HTERT RPE-1 (cell line): ENCODE data around the gene HIRA.
"Not testable (repeated sequence)": the region's sequence is repeated elsewhere in the genome, so short reads cannot be mapped to it uniquely, and the experiment has no call there.

Source experiments
- in situ Hi-C: fragments of 300-500 bp; cut with MboI; formaldehyde crosslinking; loops from 4 replicates; pipeline ENCODE4 v1.14.3; 2020; ENCODE audit warnings: low sequenced_read_pairs

The HIRA gene

GRCh38 chr22:19443544-19444211, 12.1 kb upstream of the HIRA start:
- in situ Hi-C loops = no loop called here

- in situ Hi-C loops = no loop called here
These were observed 10.6 kb upstream of the HIRA start for GRCh38 chr22:19442166-19442565.

GRCh38 chr22:19440411-19441195, 9.1 kb upstream of the HIRA start:
- in situ Hi-C loops = no loop called here

- in situ Hi-C loops = no loop called here
These were observed 6.8 kb upstream of the HIRA start for GRCh38 chr22:19438298-19438697.

- in situ Hi-C loops = not testable (repeated sequence)
These were observed 5.1 kb upstream of the HIRA start for GRCh38 chr22:19436444-19437161.

GRCh38 chr22:19434829-19435580, 3.5 kb upstream of the HIRA start:
- in situ Hi-C loops = no loop called here

- in situ Hi-C loops = no loop called here
These were observed 2.9 kb upstream of the HIRA start for GRCh38 chr22:19434401-19434800.

GRCh38 chr22:19432133-19432851, 759 bp upstream of the HIRA start, which contains the start of gene MRPL40:
Gene MRPL40 (plus strand): TSS chr22:19432545. CDS start chr22:19432555, 10 bp downstream.
- in situ Hi-C loops = no loop called here

GRCh38 chr22:19430890-19431541, 517 bp downstream of the HIRA start:
- in situ Hi-C loops = no loop called here

GRCh38 chr22:19429950-19430889, 1.3 kb downstream of the HIRA start:
- in situ Hi-C loops = no loop called here

- in situ Hi-C loops = no loop called here
These were observed 7.4 kb downstream of the HIRA start for GRCh38 chr22:19424186-19424500.

GRCh38 chr22:19422440-19423301, 8.9 kb downstream of the HIRA start:
- in situ Hi-C loops = no loop called here

- in situ Hi-C loops = no loop called here
These were observed 11.2 kb downstream of the HIRA start for GRCh38 chr22:19420321-19420720.

GRCh38 chr22:19419464-19420178, 11.9 kb downstream of the HIRA start:
- in situ Hi-C loops = no loop called here

GRCh38 chr22:19419086-19419463, 12.5 kb downstream of the HIRA start:
- in situ Hi-C loops = no loop called here

GRCh38 chr22:19412923-19413322, 18.6 kb downstream of the HIRA start:
- in situ Hi-C loops = no loop called here

- in situ Hi-C loops = no loop called here
These were observed 19.1 kb downstream of the HIRA start for GRCh38 chr22:19412478-19412877.
